Natural killer cell (primary cell): Measurements from ENCODE around the gene GYS2. TPM values are rescaled to one million over a fixed set of nuclear protein-coding genes. Genes with fewer than 3 reads are reported as not detected.
A peak's percentile ranks its signal among the peaks of the same experiment; 100 is the strongest.

Experiments
- ATAC-seq, 3 donors: fragments of 150-1000 bp in 2 of 3; fragments of 200-7000 bp in 1 of 3; cut with Tn5 transposase; 1 replicate in 1 of 3; 2 replicates in 2 of 3; pipeline ENCODE4 v1.10.0; 2021; ENCODE audit warnings: mild to moderate bottlenecking in 2 of 3, moderate library complexity in 2 of 3
- DNase-seq, 2 donors: peaks; one replicate each; pipeline versions ENCODE4 v3.0.0 to v3.0.0-alpha.2; 2013 to 2021; ENCODE audit warnings: mixed read lengths in 1 of 2
- H3K27ac ChIP-seq: one replicate; pipeline ENCODE4 v1.5.1; 2013; ENCODE audit warnings: mild to moderate bottlenecking, low read length
- H3K27me3 ChIP-seq: one replicate; pipeline ENCODE4 v1.6.1; 2013; ENCODE audit warnings: low read length; ENCODE audit not compliant: control insufficient read depth, insufficient read depth
- H3K36me3 ChIP-seq: one replicate; pipeline ENCODE4 v1.6.1; 2013; ENCODE audit warnings: low read length; ENCODE audit not compliant: control insufficient read depth, insufficient read depth
- H3K4me1 ChIP-seq: one replicate; pipeline ENCODE4 v1.6.1; 2013; ENCODE audit warnings: low read length; ENCODE audit not compliant: control insufficient read depth, insufficient read depth
- H3K4me3 ChIP-seq: one replicate; pipeline ENCODE4 v1.5.1; 2013; ENCODE audit warnings: low read length
- H3K9me3 ChIP-seq: one replicate; pipeline ENCODE4 v1.6.1; 2013; ENCODE audit warnings: low read length; ENCODE audit not compliant: control insufficient read depth, insufficient read depth
- H3K27ac Mint-ChIP-seq, 2 donors: one replicate each; pipeline ENCODE4 v1.8.0; 2022; ENCODE audit warnings: mild to moderate bottlenecking in 2 of 2, mixed read lengths in 2 of 2, moderate library complexity in 1 of 2
- H3K27me3 Mint-ChIP-seq, 2 donors: one replicate each; pipeline ENCODE4 v1.8.0; 2022; ENCODE audit warnings: low read depth in 2 of 2, mixed read lengths in 2 of 2
- H3K36me3 Mint-ChIP-seq: one replicate; pipeline ENCODE4 v1.8.0; 2022; ENCODE audit warnings: mixed read lengths
- H3K4me1 Mint-ChIP-seq, 2 donors: one replicate each; pipeline ENCODE4 v1.8.0; 2022; ENCODE audit warnings: mixed read lengths in 2 of 2
- H3K4me3 Mint-ChIP-seq: one replicate; pipeline ENCODE4 v1.8.0; 2022; ENCODE audit warnings: mild to moderate bottlenecking, moderate library complexity, mixed read lengths
- H3K9me3 Mint-ChIP-seq, 2 donors: one replicate each; pipeline ENCODE4 v1.8.0; 2022; ENCODE audit warnings: mixed read lengths in 2 of 2
- WGBS: methylation state at CpG from one replicate; pipeline ENCODE4 v1.1.7; 2013; ENCODE audit warnings: missing lambda C conversion rate; ENCODE audit not compliant: insufficient coverage; 5-methylcytosine and 5-hydroxymethylcytosine counted together
- intact Hi-C: fragments of 100-400 bp; cut with micrococcal nuclease; formaldehyde crosslinking; loops from one replicate; pipeline ENCODE4 v1.14.2; 2022
- total RNA-seq, 4 donors: library from RNA; stranded (reverse); fragments of 120-200 nt in 1 of 4; gene quantifications; one replicate each; pipeline versions ENCODE4 v1.2.3 to v1.2.4, GENCODE V29; 2013 to 2022
- TF ChIP-seq, protein P1 (sequence below): fragments of 200-600 bp; IDR thresholded peaks from one replicate; pipeline ENCODE4 v1.8.0; 2022; ENCODE audit warnings: antibody characterized with exemption

GYS2 gene
- total RNA-seq, 3 donors from 2014 or later (not counting 1 experiment from before 2014, with no cell fraction given), result not detected

DNA sequence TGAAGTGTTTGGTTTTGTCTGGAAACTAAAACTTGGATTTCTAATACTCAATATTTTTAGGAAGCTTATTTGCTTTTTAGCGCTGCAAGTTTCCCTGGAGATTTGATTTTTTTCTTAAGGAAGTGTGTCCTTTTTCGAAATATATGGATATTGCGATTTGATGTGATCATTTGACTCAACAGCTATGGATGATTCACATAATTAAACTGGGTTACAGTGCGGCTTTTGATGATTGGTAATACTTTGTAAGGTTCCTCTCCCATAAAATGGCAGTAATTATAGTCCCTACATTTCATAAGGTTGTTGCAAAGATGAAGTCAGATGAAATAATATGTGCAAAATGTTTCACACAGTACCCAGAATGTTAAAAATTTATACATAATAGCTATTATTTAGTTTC is 39.9 kb upstream of the GYS2 start:
- 93% methylated on average over 3 of the region's 4 CpGs for WGBS
- Mint-ChIP-seq H3K4me1 (peaks cover 0 to 5% of the 10 kb centered on the region in 2 donors), H3K27me3 (no peaks in the 10 kb centered on the region), H3K36me3 (peaks cover 47% of the 10 kb centered on the region), H3K9me3 (no peaks in the 10 kb centered on the region), H3K27ac (no peak overlapping the region), H3K4me3 (no peak overlapping the region)
- H3K27me3 ChIP-seq, result no peaks in the 10 kb centered on the region
- H3K27ac ChIP-seq, result no peak overlapping the region
- H3K36me3 ChIP-seq, result peaks cover 72% of the 10 kb centered on the region
- no peak for ATAC-seq
- H3K9me3 ChIP-seq, result no peaks in the 10 kb centered on the region
- no peak overlapping the region for H3K4me3 ChIP-seq
- TF ChIP-seq, protein P1, sequence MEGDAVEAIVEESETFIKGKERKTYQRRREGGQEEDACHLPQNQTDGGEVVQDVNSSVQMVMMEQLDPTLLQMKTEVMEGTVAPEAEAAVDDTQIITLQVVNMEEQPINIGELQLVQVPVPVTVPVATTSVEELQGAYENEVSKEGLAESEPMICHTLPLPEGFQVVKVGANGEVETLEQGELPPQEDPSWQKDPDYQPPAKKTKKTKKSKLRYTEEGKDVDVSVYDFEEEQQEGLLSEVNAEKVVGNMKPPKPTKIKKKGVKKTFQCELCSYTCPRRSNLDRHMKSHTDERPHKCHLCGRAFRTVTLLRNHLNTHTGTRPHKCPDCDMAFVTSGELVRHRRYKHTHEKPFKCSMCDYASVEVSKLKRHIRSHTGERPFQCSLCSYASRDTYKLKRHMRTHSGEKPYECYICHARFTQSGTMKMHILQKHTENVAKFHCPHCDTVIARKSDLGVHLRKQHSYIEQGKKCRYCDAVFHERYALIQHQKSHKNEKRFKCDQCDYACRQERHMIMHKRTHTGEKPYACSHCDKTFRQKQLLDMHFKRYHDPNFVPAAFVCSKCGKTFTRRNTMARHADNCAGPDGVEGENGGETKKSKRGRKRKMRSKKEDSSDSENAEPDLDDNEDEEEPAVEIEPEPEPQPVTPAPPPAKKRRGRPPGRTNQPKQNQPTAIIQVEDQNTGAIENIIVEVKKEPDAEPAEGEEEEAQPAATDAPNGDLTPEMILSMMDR, result no peak
- no peaks in the 10 kb centered on the region for H3K4me1 ChIP-seq
- intact Hi-C loops, result no loop called here
- no peak for DNase-seq

DNA sequence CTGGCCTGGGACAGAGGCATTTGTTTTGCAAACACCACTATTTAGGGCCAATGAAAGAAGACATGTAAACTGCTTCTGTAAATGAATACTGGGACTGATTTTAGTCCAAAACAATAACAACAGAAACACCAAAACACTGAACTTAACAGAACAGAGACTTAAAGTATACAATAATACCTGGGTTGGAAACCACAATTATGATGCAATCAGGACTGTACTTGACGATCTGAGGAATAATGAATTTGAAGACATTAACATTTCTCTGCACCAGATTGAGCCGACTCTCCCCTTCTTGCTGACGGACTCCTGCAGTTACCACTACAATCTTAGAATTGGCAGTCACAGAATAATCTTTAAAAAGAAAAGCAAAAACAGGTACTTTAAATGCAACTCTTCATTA is 39.1 kb upstream of the GYS2 start:
- H3K27ac Mint-ChIP-seq, result no peak overlapping the region
- 85% methylated on average over 3 of the region's 3 CpGs for WGBS
- peaks cover 47% of the 10 kb centered on the region for H3K36me3 Mint-ChIP-seq

DNA sequence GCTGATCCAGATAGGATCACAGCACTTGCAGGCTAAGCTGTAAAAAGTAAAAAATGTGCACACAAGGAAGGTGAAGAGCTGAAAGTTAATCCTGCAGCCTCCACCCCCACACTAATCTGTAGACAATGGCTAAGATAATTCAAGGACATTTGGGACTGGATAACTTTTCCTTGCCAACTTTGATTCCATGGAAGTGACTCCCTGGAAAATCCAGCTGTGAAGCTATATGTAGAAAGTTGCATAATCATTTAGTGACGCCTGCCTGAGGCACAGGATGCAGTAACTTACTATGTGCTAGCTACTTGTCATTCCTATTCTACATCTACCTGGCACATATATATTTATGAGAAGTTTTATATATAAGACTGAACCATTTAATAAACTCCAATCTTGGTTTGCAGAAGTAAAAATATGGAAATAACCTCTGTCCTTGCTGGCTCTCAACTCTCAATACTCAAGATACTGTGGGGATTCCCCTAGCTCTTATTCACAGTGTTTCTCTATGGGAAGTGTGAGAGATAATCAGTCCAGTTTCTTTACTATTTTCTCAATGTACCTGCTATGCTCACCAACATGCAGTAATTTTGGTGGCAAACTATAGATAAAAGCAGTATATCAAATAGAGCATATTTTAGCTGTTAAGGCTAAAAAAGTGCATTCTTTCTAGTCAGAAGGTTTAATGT is 38.2 kb upstream of the GYS2 start:
- Mint-ChIP-seq H3K36me3 (peaks cover 47% of the 10 kb centered on the region), H3K27me3 (no peaks in the 10 kb centered on the region), H3K4me3 (no peak overlapping the region), H3K27ac (no peak overlapping the region), H3K9me3 (no peaks in the 10 kb centered on the region), H3K4me1 (peaks cover 0 to 5% of the 10 kb centered on the region in 2 donors)
- DNase-seq (peak in 1 of 2 donors; percentile 22), ATAC-seq (no peak)
- no peaks in the 10 kb centered on the region for H3K9me3 ChIP-seq
- H3K27ac ChIP-seq, result no peak overlapping the region
- no peaks in the 10 kb centered on the region for H3K4me1 ChIP-seq
- TF ChIP-seq, protein P1, result no peak
- intact Hi-C loops, result no loop called here
- no peak overlapping the region for H3K4me3 ChIP-seq
- no CpG with 5 or more reads among the region's 1 CpG for WGBS
- H3K27me3 ChIP-seq, result no peaks in the 10 kb centered on the region
- H3K36me3 ChIP-seq, result peaks cover 78% of the 10 kb centered on the region

More for the DNA sequence above, 39.1 kb upstream of the GYS2 start:
- no peak overlapping the region for H3K4me3 ChIP-seq
- no peak overlapping the region for H3K4me3 Mint-ChIP-seq
- no peak overlapping the region for H3K27ac ChIP-seq
- intact Hi-C loops, result no loop called here
- no peaks in the 10 kb centered on the region for H3K27me3 Mint-ChIP-seq
- TF ChIP-seq, protein P1, result no peak
- DNase-seq, result no peak
- no peaks in the 10 kb centered on the region for H3K27me3 ChIP-seq
- H3K9me3 Mint-ChIP-seq, result no peaks in the 10 kb centered on the region
- peaks cover 0 to 5% of the 10 kb centered on the region in 2 donors for H3K4me1 Mint-ChIP-seq
- ATAC-seq, result no peak
- H3K4me1 ChIP-seq, result no peaks in the 10 kb centered on the region
- H3K36me3 ChIP-seq, result peaks cover 71% of the 10 kb centered on the region
- H3K9me3 ChIP-seq, result no peaks in the 10 kb centered on the region
